Left ventricle myocardium inferior (tissue), 1 donor: ENCODE measurements around the gene DOCK4. TPM values are rescaled to one million over a fixed set of nuclear protein-coding genes. Genes with fewer than 3 reads are reported as not detected.

Source experiments
- DNase-seq: peaks from one replicate; pipeline ENCODE4 v3.0.0-alpha.2; 2020
- H3K27ac ChIP-seq: fragments of 200-600 bp; replicated peaks from 2 replicates; pipeline ENCODE4 v1.8.0; 2021
- H3K27me3 ChIP-seq: fragments of 200-600 bp; 2 replicates; pipeline ENCODE4 v1.8.0; 2021; ENCODE audit warnings: low read depth
- H3K36me3 ChIP-seq: fragments of 200-600 bp; 2 replicates; pipeline ENCODE4 v1.8.0; 2021
- H3K4me1 ChIP-seq: fragments of 200-600 bp; 2 replicates; pipeline ENCODE4 v1.8.0; 2021
- H3K4me3 ChIP-seq: fragments of 200-600 bp; 2 replicates; pipeline ENCODE4 v1.8.0; 2021; ENCODE audit warnings: mild to moderate bottlenecking, moderate library complexity
- H3K9me3 ChIP-seq: fragments of 200-600 bp; replicated peaks from 2 replicates; pipeline ENCODE4 v1.8.0; 2021
- intact Hi-C: fragments of 100-400 bp; cut with micrococcal nuclease; formaldehyde crosslinking; loops from one replicate; pipeline ENCODE4 v1.11.0; 2022
- total RNA-seq: library from RNA; stranded (reverse); fragmentation: NEBNext Ultra II Directional; extraction: Animal tissue kit (Norgen Biotek cat#: 25700); gene quantifications from one replicate; pipeline ENCODE4 v1.2.1, GENCODE V29; 2021
- TF ChIP-seq, protein P1 (sequence below): fragments of 200-600 bp; IDR thresholded peaks from 2 replicates; pipeline ENCODE4 v1.8.0; 2021; ENCODE audit warnings: antibody characterized with exemption, mild to moderate bottlenecking, borderline replicate concordance
- donor health status: DM: no; HTN: yes; CAD: no; lungs with severe emphysema.

DOCK4 gene
- total RNA-seq, 1 donor from 2014 or later = 15.2 TPM

DNA sequence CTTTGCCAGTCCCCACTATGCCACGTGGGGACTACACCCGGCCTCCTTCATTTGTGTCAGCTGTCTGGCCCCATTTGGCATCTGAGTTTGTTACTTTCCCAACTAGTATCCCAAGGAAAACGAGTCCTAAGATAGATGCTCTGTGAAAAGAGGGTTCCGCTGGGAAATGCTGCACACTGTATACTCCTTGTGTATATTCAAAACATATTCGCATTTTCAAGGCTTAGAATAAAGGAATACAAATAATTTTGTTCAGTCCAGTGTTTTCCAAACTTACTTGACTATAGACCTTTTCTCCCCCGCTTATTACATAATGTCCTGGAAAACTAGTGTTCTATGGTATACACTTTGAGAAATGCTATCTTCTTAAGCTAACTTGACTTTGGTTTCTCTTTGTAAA lies 476.1 kb downstream of the DOCK4 start:
- intact Hi-C loops = no loop called here
- peaks cover 52% of the 10 kb centered on the region for H3K36me3 ChIP-seq

DNA sequence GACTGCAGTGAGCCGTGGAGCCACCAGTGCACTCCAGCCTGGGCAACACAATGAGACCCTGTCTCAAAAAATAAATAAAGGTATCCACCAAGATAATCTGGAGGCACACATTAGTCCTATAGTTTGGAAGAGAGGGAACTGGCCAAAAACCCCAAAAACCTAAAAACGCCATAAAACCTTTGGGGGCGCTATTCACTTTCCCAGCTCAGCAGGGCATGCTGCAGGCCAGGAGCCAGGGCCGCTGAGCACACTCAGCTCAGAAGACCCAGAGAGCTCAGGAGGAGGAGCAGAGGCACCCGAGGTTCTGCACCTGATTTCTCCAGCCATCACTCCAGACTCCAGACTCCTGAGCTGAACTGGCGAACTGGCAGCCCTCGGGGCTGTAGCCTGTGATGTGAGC lies 476.7 kb downstream of the DOCK4 start:
- H3K4me1 ChIP-seq = no peaks in the 10 kb centered on the region
- no peaks in the 10 kb centered on the region for H3K27me3 ChIP-seq
- H3K9me3 ChIP-seq = no peaks in the 10 kb centered on the region
- no peak for DNase-seq
- no peak overlapping the region for H3K4me3 ChIP-seq
- H3K36me3 ChIP-seq = peaks cover 49% of the 10 kb centered on the region
- intact Hi-C loops = loop anchor here (10.0 kb wide), 1 partner anchor 155 kb away; no protein-coding TSS in a partner anchor
- TF ChIP-seq, protein P1, sequence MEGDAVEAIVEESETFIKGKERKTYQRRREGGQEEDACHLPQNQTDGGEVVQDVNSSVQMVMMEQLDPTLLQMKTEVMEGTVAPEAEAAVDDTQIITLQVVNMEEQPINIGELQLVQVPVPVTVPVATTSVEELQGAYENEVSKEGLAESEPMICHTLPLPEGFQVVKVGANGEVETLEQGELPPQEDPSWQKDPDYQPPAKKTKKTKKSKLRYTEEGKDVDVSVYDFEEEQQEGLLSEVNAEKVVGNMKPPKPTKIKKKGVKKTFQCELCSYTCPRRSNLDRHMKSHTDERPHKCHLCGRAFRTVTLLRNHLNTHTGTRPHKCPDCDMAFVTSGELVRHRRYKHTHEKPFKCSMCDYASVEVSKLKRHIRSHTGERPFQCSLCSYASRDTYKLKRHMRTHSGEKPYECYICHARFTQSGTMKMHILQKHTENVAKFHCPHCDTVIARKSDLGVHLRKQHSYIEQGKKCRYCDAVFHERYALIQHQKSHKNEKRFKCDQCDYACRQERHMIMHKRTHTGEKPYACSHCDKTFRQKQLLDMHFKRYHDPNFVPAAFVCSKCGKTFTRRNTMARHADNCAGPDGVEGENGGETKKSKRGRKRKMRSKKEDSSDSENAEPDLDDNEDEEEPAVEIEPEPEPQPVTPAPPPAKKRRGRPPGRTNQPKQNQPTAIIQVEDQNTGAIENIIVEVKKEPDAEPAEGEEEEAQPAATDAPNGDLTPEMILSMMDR = no peak
- H3K27ac ChIP-seq = no peak overlapping the region

More for the DNA sequence above, 476.1 kb downstream of the DOCK4 start:
- Histone ChIP-seq H3K4me3 (no peak overlapping the region), H3K9me3 (no peaks in the 10 kb centered on the region), H3K27me3 (no peaks in the 10 kb centered on the region), H3K27ac (no peak overlapping the region), H3K4me1 (peaks cover 4% of the 10 kb centered on the region)
- TF ChIP-seq, protein P1 = no peak
- no peak for DNase-seq

DNA sequence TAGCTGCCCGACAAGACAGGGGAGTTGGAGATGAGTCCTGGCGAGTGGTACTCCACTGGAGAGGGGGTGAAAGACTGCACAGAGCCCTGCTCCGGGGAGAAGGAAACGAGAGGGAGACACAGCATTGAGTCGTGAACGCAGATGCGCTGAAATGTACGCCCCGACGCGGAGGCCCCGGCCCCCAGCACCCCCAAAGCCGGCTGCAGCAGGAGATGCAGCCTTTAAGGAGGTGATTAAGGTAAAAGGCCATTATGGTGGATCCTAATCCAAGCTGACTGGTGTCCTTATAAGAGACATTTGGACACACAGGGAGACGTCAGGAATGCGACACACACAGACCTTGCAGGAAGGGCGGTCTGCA lies 477.6 kb downstream of the DOCK4 start:
- intact Hi-C loops = loop anchor here (10.0 kb wide), 1 partner anchor 154 kb away; no protein-coding TSS in a partner anchor

DNA sequence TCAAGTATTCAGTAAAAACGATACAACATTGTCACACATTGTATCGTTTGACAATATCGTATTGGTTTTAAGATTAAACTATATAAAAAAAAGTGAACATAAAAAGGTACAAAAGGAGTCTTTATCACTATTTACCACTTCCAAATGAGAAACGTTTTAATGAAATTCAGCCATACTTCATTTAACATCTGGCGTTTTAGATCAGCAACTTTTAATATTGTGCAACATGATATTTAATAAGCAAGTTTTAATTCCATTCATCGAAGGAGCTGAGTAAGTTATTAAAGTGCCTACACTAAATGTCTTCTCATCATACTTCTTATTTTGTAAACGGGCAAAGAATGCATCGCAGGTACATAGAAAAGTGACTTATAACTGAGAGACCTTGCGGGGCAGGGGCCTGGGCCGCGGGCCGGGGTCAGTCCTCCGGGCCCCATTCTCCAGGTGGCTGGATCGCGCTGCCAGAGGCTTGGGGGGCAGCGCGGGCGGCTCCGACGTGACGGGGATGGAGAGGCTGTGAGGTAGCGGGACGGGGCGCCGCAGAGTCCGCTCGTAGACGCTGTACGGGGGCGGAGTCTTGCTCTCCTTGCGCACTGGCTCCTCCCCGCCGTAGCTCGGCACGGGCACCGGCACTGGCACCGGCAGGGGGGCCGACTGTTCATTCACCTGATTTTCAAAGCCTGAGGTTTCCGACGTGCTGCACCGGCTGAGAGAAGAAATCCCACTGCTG lies 478.1 kb downstream of the DOCK4 start:
- intact Hi-C loops = loop anchor here (10.0 kb wide), 1 partner anchor 153 kb away; no protein-coding TSS in a partner anchor

More for the DNA sequence above, 477.6 kb downstream of the DOCK4 start:
- no peaks in the 10 kb centered on the region for H3K4me1 ChIP-seq
- peaks cover 40% of the 10 kb centered on the region for H3K36me3 ChIP-seq
- H3K4me3 ChIP-seq = no peak overlapping the region
- H3K27ac ChIP-seq = no peak overlapping the region
- H3K27me3 ChIP-seq = no peaks in the 10 kb centered on the region
- DNase-seq = no peak
- TF ChIP-seq, protein P1 = no peak
- no peaks in the 10 kb centered on the region for H3K9me3 ChIP-seq

DNA sequence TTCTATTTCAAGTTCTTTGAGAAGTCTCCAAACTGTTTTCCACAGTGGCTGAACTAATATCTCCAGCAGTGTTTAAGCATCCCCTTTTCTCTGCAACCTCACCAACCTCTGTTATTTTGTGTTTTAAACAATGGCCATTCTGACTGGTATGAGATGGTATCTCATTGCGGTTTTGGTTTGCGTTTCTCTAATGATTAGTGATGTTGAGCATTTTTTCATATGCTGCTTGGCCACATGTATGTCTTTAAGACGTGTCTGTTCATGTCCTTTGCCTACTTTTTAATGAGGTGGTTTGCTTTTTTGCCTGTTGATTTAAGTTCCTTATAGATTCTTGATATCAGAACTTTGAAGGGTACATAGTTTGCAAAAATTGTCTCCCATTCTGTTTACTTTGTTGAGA lies 487.3 kb downstream of the DOCK4 start:
- H3K27me3 ChIP-seq = no peaks in the 10 kb centered on the region
- H3K4me1 ChIP-seq = no peaks in the 10 kb centered on the region
- no peak for DNase-seq
- TF ChIP-seq, protein P1 = no peak
- H3K36me3 ChIP-seq = no peaks in the 10 kb centered on the region
- no peak overlapping the region for H3K27ac ChIP-seq
- H3K9me3 ChIP-seq = no peaks in the 10 kb centered on the region
- no peak overlapping the region for H3K4me3 ChIP-seq
- intact Hi-C loops = no loop called here

More for the DNA sequence above, 478.1 kb downstream of the DOCK4 start:
- peaks cover 35% of the 10 kb centered on the region for H3K36me3 ChIP-seq
- no peaks in the 10 kb centered on the region for H3K9me3 ChIP-seq
- TF ChIP-seq, protein P1 = no peak
- H3K27me3 ChIP-seq = no peaks in the 10 kb centered on the region
- no peak overlapping the region for H3K27ac ChIP-seq
- H3K4me3 ChIP-seq = no peak overlapping the region
- no peaks in the 10 kb centered on the region for H3K4me1 ChIP-seq
- no peak for DNase-seq
